Thyroid gland (tissue), 4 donors: ENCODE results near the gene PPP4R1.

Experiments used
- CTCF ChIP-seq, 6 experiments: fragments of 200-600 bp in 3 of 6; fragments of 450-650 bp in 3 of 6; sonication (generic) in 3 of 6; IDR thresholded peaks; one replicate each; pipeline ENCODE4 v1.5.1; 2016 to 2019; ENCODE audit warnings: antibody characterized with exemption in 6 of 6, mild to moderate bottlenecking in 2 of 6, inconsistent platforms in 1 of 6, moderate library complexity in 1 of 6
- POLR2A ChIP-seq, 2 donors: fragments of 450-650 bp; IDR thresholded peaks; one replicate each; pipeline ENCODE4 v1.6.1; 2017; ENCODE audit warnings: antibody characterized with exemption in 2 of 2, mild to moderate bottlenecking in 2 of 2, moderate library complexity in 1 of 2

GRCh38 chr18:9542924-9543323, 71.4 kb downstream of the PPP4R1 start:
- TF ChIP-seq CTCF (IDR thresholded peaks at IDR 0.05) (no peak), POLR2A (IDR thresholded peaks at IDR 0.05) (no peak)
